GM18519 (cell line): ENCODE results near the gene AFAP1L1.

Source experiments
- ATAC-seq: cut with Tn5 transposase; IDR thresholded peaks from one replicate; pipeline ENCODE4 v1.9.1; 2021; ENCODE audit warnings: mild to moderate bottlenecking, moderate library complexity; ENCODE audit not compliant: unreplicated experiment, low FRiP score

The AFAP1L1 gene

GRCh38 chr5:149310947-149311658 is 39.4 kb downstream of the AFAP1L1 start:
- ATAC-seq = no peak

DNA sequence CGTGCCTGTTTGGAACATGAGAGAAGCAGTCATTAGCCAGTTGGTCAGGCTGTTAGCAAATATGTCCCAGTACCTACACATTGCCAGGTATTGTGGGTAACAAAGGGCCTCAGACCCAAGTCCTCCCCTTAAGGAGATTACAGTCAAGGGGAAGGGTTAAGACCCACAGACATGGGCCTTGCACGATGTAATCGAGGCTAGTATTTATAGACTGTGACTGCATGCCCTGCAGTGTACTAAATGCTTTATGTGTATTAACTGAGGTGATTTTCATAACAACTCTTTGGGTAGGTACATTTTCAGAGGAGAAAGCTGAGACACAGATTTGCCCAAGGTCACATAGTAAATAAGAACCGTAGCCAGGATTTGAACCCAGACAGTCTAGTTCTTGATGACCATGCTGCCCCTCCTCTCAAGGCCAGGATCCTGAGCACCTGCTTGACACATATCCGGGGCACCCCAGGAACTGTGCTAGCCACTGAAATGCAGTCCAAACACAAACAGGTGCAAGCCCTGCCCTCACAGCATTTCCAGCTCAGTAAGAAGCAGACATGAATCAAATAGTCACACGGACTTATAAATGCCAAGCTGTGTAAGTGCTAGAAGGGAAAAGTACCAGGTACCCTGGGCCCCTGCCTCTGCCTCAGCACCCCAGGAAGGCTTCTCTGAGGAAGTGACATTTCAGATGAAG is 41.6 kb downstream of the AFAP1L1 start:
- no peak for ATAC-seq

- no peak for ATAC-seq
Measured at GRCh38 chr5:149314571-149315111, 43.0 kb downstream of the AFAP1L1 start.

DNA sequence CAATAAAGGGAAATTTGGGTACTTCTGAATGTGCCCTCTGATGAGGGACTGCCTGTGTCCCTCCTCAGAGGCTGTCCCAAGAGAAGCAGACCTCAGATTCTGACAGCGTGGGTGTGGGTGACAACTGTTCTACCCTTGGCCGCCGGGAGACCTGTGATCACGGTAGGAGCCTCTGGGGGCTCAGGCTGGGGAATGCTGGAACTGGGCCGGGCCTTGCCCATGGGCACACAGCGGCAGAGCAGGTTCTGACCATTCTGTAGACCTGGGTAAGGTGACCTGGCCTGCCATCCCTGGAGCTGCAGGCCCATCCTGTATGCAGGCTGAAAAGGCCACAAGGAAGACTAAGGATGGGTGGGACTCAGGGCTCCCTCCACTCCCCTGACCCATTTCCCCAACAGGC is 44.1 kb downstream of the AFAP1L1 start:
- no peak for ATAC-seq

GRCh38 chr5:149317281-149318048 is 45.8 kb downstream of the AFAP1L1 start:
- ATAC-seq = peak; percentile 76

- ATAC-seq = no peak
Measured at GRCh38 chr5:149319174-149319573, 47.5 kb downstream of the AFAP1L1 start.

- no peak for ATAC-seq
Measured at GRCh38 chr5:149320791-149321330, 49.2 kb downstream of the AFAP1L1 start.

DNA sequence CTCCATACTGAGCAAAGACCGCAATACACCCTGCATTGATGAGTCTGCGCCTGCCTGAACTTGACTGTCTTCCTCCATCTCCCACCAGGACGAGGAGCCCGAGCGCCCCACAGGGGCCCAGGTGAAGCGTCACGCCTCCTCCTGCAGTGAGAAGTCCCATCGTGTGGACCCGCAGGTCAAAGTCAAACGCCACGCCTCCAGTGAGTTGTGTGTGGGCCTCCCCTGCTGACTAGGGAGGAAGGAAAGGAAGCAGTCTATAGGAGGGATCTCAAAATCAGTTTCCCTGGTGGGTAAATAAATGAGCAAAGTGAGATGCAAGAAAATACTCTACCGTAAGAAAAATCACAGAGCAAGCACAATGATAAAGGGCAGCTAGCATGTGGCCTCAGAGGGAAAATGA is 50.9 kb downstream of the AFAP1L1 start:
- ATAC-seq = no peak

DNA sequence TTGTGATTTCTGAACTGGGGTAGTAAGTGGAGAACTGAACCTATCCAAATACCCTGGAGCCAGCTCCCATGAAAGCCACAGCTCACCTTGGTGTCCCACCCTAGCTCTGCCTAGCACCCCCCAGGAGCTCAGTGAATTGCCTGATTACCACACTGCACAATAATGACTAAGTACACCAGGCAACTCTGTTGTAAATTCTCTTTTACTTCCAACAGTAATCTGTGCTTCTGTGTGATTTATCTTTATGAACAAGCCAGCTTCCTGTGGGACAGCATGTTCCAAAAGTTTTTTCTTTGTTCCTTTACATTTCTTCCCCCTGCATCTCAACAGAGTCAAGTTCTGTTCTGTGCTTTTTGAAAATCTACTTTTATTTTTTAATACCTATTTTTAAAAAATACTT is 51.6 kb downstream of the AFAP1L1 start:
- no peak for ATAC-seq

DNA sequence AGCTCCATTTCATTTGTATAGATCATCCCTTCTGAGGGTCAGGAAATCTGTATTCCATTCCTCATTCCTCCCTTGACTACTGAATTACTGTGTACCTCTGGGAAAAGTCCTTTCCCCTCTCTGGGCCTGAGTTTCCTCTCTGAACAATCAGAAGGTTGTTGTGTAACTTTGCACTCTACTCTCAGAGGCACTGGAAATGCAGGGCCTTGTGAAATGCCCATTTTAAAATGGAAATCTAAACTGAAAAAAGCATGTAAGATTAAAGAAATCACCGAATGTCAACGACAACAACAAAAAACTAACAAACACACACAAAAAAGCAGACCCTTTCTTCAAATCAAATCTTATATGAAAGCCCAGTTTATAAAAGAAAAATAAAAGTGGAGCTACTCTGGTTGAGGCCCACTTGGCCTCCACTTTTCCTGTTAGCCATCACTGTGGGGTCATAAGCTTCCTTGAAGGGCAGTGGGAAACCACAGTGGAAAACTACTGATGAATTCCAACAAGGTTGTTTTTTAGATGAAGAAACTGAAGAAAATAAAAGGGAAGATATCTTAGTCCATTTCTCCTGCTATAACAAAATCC is 52.1 kb downstream of the AFAP1L1 start:
- no peak for ATAC-seq

DNA sequence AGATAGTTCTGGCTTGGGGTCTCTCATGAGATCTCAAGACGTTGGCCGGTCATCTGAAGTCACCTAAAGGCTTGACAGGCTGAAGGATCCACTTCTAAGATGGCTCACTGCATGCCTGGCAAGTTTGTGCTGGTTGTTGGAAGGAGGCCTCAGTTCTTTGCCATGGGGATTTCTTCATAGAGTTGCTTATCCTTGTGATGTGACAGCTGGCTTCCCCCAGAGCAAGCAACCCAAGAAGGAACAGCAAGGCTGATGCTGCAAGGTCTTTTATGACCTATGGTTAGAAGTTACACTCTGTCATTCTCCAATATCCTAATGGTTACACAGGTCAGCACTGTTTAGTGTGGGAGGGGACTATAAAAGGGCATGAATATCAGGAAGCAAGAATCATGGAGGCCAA is 53.0 kb downstream of the AFAP1L1 start:
- no peak for ATAC-seq

DNA sequence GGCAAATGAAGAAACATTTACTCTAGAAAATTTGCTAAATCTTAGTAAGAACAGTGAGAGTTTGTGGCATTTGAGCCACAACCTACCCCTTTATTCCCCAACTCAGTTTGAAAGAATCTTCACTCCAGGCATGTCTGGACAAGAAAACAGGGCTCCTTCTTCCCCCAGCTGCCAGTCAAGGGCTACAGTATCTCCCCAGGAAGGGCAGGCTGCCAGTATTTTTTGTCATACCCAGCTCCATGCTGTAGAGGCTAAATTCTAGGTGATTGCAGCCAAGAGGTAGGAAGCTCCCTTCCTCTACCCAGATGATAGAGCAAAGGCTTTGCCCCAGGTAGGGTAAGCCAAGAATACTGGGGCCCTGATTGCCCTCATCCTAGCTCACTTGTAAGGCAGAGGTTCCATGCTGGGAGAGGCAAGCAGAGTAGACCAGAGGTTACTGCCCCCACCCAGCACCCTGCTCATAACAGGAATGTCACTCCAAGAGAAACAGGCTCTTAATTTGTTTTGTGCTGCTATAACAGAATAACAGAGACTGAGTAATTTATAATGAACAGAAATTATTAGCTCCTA is 53.6 kb downstream of the AFAP1L1 start:
- no peak for ATAC-seq

- ATAC-seq = no peak
Measured at GRCh38 chr5:149325894-149326293, 54.2 kb downstream of the AFAP1L1 start.

GRCh38 chr5:149326611-149327010 is 55.0 kb downstream of the AFAP1L1 start:
- ATAC-seq = no peak

DNA sequence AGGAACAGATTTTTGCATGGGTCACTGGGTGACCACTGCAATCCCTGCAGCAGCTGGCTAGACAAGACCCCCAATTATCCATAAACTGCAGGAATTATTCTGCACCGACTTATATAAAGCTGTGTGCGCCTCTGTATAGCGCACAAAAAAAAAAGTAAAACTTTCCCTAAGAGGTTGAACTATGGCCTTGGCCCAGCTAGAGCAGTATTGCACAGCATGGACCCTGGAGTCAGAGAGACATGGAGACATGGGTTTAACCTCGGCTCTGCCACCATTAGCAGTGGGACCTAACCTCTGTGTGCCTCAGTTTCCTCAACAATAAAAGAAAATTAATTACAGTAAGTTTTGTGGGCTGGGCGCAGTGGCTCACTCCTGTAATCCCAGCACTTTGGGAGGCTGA is 56.5 kb downstream of the AFAP1L1 start:
- no peak for ATAC-seq

- ATAC-seq = no peak
Measured at GRCh38 chr5:149333711-149334443, 62.2 kb downstream of the AFAP1L1 start.

GRCh38 chr5:149337736-149338135 is 66.1 kb downstream of the AFAP1L1 start:
- ATAC-seq = no peak

GRCh38 chr5:149338364-149338763 is 66.7 kb downstream of the AFAP1L1 start:
- no peak for ATAC-seq

DNA sequence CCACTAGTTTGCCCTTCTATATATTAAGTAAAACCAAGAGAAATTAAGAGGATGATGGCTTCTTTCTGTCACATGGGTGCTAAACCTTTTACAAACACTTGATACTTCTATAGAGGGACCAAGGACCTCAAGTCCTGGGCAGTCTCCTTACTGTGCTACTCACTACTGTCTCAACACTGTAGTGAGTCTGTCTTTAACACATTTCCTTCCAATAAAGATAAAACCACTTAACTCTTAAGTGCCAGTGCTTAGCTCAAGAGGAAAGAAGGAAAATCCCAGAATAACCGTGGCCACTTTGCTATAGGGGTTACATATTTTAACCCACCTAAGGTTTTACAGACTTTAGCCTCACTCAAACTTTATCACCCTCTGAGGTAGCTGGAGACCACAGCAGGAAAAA is 69.3 kb downstream of the AFAP1L1 start:
- no peak for ATAC-seq

- ATAC-seq = no peak
Measured at GRCh38 chr5:149341876-149342275, 70.2 kb downstream of the AFAP1L1 start.
